COLO829 (cell line): Measurements from ENCODE around the gene SSH2.

Source experiments
- DNase-seq: peaks from one replicate; pipeline ENCODE4 v3.0.0; 2012; ENCODE audit warnings: low spot score

Gene SSH2

DNA sequence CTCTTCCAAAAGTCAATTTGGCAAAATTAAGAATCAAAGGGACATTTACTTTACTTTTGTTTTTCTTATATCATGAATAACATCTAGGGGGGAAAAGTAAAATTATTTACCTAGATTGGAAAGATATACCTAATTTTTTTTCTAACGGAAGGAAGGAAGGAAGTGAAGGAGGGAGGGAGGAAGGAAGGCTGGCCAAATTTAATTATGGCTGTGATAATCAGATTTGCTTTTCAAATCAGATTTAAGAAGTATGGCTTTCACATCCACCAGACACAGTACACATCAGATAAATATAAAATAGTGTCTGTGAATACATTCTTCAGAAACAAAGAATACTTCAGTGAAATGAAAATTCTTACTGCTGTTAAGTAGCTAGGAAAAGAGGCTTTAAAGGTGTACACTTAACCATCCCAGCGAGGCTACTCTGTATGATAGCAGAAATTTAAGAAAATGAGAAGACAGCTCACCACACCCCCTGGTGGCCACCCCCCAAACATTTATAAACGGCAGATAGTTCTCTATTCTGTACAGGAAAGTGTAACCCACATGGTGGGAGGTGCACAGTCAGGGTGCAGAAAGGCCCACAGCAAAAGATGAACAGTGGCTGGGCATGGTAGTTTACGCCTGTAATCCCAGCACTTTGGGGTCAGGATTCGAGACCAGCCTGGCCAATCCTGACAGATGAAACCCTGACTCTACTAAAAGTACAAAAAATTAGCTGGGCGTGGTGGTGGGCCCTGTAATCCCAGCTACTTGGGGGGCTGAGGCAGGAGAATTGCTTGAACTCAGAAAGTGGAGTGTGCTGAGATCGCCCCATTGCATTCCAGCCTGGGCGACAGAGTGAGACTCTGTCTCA lies 150.8 kb downstream of the SSH2 start:
- DNase-seq = peak; percentile 56

GRCh38 chr17:29777663-29778062 lies 152.4 kb downstream of the SSH2 start:
- DNase-seq = no peak

DNA sequence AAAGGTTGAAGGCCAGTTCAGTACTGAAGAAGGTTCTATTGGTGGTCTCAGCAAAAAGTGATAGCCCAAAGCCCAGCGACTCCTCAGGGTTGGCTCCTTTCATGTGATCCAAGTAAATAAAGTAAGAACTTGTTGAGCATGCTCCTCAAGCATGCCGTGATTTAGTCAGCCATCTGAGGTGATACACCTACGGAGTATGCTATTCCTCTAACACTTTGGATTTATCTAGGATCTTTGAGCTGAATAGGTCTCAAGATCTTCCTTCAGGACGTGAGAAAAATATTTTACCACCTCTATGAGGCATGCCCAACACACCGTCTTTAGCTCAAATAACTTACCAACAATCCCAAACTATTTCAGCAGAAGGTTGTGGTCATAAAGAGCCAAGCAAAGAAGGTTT lies 154.0 kb downstream of the SSH2 start:
- DNase-seq = no peak

DNA sequence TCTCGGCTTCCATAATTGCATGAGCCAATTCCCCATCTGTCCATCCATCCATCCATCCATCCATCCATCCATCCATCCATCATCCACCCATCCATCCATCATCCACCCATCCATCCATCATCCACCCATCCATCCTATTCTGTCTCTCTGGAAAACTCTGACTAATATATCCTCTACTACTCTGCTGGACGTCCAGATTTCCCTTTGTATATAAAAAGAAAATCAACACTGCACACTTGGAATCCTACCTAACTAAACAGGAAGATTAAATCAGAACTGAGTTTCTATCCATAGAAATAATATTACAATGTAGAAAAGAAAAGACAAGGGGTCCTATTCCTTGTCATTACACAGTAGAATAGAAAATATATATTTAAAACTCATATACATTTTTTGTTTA lies 157.0 kb downstream of the SSH2 start:
- no peak for DNase-seq

- DNase-seq = no peak
Observed at GRCh38 chr17:29771546-29771945, 158.5 kb downstream of the SSH2 start.

DNA sequence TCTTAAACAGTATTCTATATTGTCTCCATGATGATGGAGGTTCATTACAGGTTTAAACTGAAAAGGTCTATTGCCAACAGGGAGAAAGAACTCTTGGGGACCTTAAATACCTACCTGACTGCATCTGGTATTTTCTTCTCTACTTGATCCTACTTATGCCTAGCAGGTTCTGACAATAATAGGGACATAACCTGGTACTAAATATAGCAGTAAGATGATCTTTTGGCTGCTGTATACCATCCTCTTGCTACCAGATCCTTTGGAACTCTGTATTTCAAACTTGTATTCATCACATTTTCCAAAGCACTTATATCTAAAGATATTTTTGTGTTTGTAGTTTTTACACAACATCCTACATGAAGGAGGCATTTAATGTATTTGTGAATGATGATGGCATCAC lies 160.8 kb downstream of the SSH2 start:
- DNase-seq = no peak

GRCh38 chr17:29766796-29767327 lies 163.2 kb downstream of the SSH2 start:
- no peak for DNase-seq

DNA sequence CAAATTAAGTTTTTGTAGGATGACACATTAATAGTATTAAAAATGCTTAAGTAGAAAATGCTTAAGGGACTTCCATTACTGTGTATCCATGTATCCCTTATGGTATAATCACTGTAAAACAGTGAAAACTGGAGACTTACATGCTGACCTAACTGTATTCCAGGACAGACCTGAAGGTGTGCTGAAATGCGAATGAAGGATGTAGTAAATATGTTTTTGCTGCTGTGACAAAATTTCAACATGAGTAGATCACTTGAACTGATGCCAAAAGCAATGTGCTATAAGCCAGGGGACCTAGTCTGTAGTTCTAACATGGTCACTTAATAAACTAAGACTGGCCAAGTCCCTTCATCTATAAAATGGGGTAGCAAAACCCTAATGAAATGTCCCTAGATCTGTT lies 165.3 kb downstream of the SSH2 start:
- DNase-seq = no peak

DNA sequence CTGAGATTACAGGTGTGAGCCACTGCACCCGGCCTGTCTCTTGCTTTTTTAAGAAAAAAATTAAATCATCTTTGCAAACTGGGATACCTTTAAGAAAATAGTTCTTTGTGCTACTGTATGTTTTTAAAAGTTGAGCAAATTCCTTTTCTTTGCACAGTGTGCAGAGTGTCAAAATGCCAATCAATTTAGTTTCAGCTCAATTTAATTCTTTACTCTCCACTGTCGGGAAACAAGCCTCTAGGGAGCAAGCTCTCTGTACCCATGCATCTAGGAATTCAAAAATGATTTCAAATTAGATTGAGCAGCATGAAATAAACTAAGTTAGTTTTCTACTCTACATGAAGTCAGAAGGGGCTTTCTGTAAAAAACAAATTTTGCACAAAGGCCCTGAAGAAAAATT lies 165.8 kb downstream of the SSH2 start:
- DNase-seq = no peak

DNA sequence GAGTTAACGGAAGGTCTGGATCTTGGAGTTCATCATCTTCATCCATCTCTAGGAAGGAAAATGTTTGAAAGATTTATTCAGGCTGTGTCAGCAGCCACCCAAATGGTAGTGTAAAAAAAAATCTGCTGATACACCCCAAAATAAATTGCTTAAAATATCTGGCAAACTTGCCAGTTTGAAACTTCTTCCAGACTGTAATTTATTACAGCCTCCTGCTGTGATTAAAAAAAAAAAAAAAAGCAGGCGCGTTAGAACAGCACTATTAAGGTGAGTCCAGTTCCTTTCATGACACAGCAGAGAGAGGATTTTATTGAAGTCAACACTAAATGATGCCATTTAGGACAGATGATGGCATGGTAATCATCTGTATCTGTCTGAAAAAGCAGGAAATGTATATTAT lies 166.8 kb downstream of the SSH2 start:
- no peak for DNase-seq

DNA sequence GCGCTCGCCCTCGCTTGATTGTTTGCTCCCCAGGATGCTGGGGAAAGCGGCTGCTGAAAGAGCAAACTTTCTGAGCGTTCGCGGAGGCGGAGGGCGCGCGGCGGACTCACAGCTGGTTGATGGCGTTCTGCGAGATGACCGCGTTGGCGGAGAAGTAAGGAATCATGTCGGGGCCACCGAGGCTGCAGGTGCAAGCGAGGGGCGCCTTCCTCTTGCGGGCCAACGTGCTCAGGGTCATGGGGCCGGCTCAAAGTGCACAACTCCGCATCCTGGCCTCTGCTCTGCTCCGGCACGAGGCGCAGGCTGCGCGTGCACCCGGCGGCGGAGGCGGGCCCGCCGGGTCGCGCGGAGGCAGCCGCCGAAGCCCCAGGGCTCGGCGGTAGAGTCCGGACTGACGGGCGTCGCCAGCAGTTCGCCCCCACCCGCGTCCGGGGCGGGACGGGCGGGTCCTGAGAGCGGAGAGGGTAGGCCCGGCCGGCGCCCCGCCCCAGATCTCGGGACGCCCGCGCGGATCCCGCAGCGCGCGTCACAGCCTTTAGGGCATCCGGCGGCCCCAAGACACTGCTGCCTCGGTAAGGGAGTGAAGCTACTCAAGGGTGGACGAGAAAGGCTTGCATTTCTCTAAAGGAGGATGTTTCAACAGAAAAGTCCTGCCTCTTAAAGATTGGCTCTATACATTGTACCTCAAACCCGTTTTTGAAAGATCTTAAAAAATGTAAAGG lies 168.8 kb downstream of the SSH2 start:
- DNase-seq = peak; percentile 62

GRCh38 chr17:29760279-29761039 lies 169.6 kb downstream of the SSH2 start:
- no peak for DNase-seq

DNA sequence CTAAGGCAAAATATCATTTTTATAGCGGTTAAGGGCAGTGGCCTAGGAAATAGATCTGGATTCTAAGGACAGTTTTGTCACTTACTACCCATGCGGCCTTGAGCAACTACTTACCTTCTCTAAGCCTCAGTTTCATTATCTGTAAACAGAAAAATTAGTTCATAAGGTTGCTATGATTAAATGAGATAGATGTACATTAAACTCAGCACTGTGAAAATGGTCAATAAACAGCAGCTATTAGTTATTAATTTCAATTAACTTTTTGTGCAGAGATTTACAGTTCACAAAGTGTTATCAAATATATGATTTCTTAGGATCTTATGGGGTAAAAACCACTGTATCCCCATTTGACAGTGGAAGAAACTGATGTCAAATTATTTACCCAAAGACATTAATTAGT lies 171.8 kb downstream of the SSH2 start:
- no peak for DNase-seq

DNA sequence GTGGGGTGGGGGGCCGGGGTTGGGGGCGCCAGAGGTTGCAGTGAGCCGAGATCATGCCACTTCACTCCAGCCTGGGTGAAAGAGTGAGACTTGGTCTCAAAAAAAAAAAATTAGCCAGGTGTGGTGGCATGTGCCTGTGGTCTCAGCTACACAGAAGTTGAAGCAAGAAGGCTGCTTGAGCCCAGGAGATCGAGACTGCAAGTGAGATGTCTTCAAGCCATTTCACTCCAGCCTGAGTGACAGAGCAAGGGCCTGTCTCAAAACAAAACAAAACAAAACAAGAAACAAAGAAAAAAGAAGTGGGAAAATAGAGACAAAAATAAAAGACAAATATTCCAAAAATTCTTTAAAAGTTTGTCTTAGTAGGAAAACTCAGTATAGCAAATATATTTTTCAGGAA lies 172.2 kb downstream of the SSH2 start:
- no peak for DNase-seq

DNA sequence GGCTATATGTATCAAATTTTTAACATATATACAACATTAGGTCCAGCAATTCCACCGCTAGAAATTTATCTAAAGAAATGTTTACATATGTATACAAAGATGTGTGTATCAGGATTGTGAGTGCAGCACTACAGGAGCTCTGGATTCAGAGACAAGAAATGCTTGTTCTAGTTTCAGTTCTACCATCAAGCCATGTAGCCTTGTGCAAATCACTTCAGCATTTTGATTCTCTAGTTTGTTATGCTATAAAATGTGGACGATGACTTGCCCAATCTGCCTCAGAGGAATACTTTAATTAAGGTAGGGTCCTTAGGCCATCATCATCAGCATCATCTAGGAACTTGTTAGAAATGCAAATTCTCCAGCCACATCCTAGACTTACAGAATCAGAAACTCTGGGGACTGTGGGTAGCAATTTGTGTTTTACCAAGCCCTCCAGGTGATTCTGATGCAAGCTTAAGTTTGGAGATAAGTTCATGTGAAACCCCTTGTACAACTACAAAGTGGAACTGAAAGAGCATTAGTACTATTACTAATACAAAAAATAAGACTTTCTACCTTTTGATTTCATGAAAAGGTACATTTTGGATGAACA lies 176.1 kb downstream of the SSH2 start:
- DNase-seq = no peak

DNA sequence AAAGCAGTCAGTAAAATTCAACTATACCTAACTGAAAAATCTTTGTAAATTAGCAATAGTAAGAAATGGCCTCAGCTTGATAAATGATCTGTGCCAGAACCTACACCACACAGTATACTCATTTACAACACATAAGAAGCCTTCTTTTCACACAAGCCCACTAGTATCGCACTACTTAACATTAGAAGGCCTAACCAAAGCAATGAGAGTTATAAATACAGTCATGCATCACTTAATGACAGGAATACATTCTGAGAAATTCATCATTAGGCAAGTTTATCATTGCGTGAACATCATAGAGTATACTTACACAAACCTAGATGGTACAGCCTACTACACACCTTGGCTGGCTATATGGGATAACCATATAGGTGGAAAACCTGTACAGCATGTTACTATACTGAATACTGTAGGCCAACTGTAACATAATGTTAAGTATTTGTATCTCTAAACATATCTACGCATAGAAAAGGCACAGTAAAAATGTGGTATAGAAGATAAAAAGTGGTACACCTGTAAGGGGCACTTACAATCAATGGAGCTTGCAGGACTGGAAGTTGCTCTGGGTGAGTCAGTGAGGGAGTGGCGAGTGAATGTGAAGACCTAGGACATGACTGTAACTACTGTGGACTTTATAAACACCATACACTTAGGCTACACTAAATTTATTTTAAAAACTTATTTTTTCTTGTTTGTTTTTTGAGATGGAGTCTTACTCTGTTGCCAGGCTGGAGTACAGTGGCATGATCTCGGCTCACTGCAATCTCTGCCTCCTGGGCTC lies 180.8 kb downstream of the SSH2 start:
- DNase-seq = no peak

DNA sequence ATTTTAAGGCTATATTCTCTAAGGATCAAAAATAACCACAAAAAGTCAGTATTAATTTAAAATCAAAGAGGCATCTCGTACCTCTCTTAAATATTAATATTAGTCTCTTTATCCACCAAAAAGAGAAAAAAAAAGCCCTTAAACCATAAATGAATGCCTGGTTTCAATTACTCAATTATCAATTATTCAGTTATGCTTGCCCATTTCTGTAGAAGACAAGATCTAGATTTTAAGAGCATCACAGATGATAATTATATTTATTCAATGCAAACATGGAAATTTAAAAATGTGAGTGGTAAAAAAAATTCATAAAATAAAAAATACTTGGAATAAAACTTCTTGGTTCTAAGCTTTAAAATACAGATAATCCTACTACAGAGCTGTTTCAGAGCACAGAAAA lies 181.6 kb downstream of the SSH2 start:
- DNase-seq = no peak

DNA sequence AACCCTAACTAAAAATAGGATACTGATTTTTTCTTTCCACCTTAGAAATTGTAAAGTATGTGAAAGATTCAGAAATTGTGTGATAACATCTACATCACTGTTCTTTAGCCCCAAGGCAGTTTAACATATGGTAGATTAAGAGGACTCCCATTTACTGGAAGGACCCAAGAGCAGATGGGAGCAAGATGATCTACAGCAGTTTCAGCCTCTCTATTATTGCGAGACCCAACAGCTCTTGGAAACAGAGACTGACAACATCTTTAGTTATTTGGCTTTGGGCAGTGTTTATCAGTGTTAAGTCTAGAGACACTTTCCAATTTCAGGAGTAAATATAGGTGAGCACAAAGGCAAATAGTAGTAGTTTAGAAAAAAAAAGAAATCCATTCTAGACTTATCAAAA lies 182.4 kb downstream of the SSH2 start:
- DNase-seq = no peak

DNA sequence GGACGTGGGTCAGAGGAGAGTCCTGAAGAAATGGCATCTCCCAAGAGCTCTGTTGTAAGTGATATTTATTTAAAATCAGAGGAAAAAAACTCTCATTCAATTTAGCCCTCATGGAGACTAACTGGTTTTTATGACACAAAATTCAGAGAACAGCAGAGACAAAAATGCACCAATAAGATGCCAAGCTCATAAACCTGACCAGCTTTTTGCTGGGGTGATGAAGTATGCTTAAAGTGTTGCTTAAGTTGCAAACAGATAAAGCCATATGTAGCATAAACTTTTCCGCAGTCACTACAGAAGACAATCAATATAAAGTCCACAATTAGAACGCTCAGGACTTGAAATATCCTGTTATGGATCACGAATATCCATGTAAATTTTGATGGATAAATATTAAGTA lies 183.4 kb downstream of the SSH2 start:
- DNase-seq = no peak

DNA sequence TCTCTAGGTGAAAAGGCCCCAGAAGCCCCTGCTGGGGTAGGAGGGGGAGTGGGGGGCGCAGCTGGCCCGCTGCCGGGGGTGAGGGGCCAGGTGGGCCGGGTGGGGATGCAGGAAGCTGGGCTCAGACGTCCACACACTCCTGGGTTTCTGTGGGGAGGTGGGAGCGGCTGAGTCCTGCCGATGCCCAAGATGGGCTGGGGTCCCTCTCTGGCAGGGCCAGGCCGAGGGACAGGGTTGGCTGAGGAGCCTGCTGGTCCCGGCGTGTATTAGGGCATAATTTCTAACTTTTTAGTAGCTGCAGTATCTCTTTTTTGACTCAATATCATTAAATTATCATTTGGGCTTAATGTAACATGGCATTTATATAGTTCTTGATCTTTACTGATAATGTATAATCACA lies 185.9 kb downstream of the SSH2 start:
- DNase-seq = no peak

DNA sequence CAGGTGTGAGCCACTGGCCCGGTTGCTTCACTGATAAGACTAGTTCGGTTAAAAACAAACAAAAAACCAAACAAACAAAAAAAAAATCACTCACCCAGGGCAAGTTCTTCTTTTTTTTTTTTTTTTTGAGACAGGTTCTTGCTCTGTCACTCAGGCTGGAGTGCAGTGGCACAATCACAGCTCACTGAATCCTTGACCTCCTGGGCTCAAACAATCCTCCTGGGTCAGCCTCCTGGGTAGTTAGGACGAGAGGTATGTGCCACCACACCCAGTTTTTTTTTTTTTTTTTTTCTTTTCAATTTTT lies 187.9 kb downstream of the SSH2 start:
- no peak for DNase-seq

DNA sequence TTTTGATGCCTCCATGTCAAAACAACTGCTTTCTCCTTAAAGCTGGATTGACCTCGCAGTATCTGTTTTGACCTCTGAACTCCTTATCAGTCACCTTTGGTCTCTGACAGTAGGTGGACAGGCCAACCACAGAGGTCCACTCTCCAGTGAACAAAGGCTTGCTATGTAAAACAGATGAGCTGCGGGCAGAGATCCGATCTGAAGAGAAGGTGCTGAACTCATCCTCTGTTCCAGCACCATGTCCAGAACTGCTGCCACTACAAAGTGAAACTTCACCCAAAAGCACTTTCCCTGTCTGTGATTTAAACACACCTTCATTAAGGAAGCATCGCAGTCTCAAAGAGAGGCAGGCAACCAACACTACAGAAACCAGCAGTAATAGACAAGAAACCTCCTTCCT lies 190.0 kb downstream of the SSH2 start:
- no peak for DNase-seq
